Endothelial cell of umbilical vein (primary cell): Measurements from ENCODE around the gene RECQL5. TPM values are rescaled to one million over a fixed set of nuclear protein-coding genes. Genes with fewer than 3 reads are reported as not detected.

ENCODE experiments used
- BruUV-seq: library from RNA; stranded (reverse); fragments of 400-500 nt; replicated peaks from 2 replicates; lab custom pipeline; 2021; lab: Mats Ljungman, UMichigan
- CTCF ChIA-PET: fragments of 300-600, 350-600 bp; sonication (Branson Sonifier 250); formaldehyde crosslinking; loops from one replicate; lab custom pipeline; 2021; ENCODE audit warnings: antibody characterized with exemption, inconsistent platforms; lab: Charles Lee
- POLR2A ChIA-PET: fragments of 300-600, 350-600 bp; sonication (Branson Sonifier 250); formaldehyde crosslinking; loops from one replicate; lab custom pipeline; 2021; ENCODE audit warnings: antibody characterized with exemption, inconsistent platforms; lab: Charles Lee
- DNase-seq: peaks from one replicate; pipeline ENCODE4 v3.0.0-alpha.2; 2011; ENCODE audit warnings: low read depth, low spot score
- FAIRE-seq: peaks from 2 replicates; lab custom pipeline; 2011; peaks lifted over from hg19 to GRCh38; lab: Jason Lieb, UNC
- H2AFZ ChIP-seq: 2 replicates; pipeline ENCODE4 v1.6.0; 2012; ENCODE audit warnings: low read depth, low read length, control low read depth, inconsistent platforms
- H3K27ac ChIP-seq: 2 replicates; pipeline ENCODE4 v1.5.1; 2011; ENCODE audit warnings: low read depth, mild to moderate bottlenecking, control low read depth, low read length, moderate library complexity; ENCODE audit not compliant: insufficient read depth
- H3K27me3 ChIP-seq, 2 experiments: 2 replicates each; pipeline versions ENCODE4 v1.6.0 to v1.6.1; 2011; ENCODE audit warnings: low read length in 2 of 2, mixed read lengths in 1 of 2; ENCODE audit not compliant: control insufficient read depth in 2 of 2, insufficient read depth in 2 of 2
- H3K36me3 ChIP-seq, 2 experiments: 2 replicates in 1 of 2; 3 replicates in 1 of 2; pipeline ENCODE4 v1.5.1; 2011; ENCODE audit warnings: low read length in 2 of 2, mild to moderate bottlenecking in 1 of 2, moderate library complexity in 1 of 2; ENCODE audit not compliant: control insufficient read depth in 2 of 2, insufficient read depth in 2 of 2; ENCODE audit errors: extremely low read depth in 1 of 2
- H3K4me1 ChIP-seq: 3 replicates; pipeline ENCODE4 v1.5.1; 2011; ENCODE audit warnings: mild to moderate bottlenecking, low read length; ENCODE audit not compliant: control insufficient read depth, insufficient read depth; ENCODE audit errors: extremely low read depth
- H3K4me2 ChIP-seq: 2 replicates; pipeline ENCODE4 v1.6.1; 2011; ENCODE audit warnings: low read length, control low read depth, mixed read lengths; ENCODE audit not compliant: insufficient read depth
- H3K4me3 ChIP-seq, 3 experiments: fragments of 200-600 bp in 1 of 3; sonication (generic), shearing (Covaris generic) in 1 of 3; replicated peaks in 1 of 3; 2 replicates each; pipeline ENCODE4 v1.5.1; 2011 to 2016; ENCODE audit warnings: control low read depth in 3 of 3, low read length in 3 of 3, mild to moderate bottlenecking in 2 of 3, inconsistent platforms in 1 of 3, low read depth in 1 of 3, moderate library complexity in 1 of 3; ENCODE audit not compliant: insufficient read depth in 1 of 3
- H3K79me2 ChIP-seq: 2 replicates; pipeline ENCODE4 v1.6.0; 2012; ENCODE audit warnings: low read length, inconsistent platforms; ENCODE audit not compliant: control insufficient read depth, insufficient read depth
- H3K9ac ChIP-seq: replicated peaks from 2 replicates; pipeline ENCODE3; 2011; ENCODE audit warnings: low read length, control low read depth; ENCODE audit not compliant: insufficient read depth; ENCODE audit errors: extremely low read depth
- H3K9me1 ChIP-seq: replicated peaks from 3 replicates; pipeline ENCODE4 v1.6.0; 2011; ENCODE audit warnings: mild to moderate bottlenecking, low read length; ENCODE audit not compliant: control insufficient read depth, insufficient read depth; ENCODE audit errors: extremely low read depth
- H3K9me3 ChIP-seq: replicated peaks from 2 replicates; pipeline ENCODE4 v1.5.1; 2012; ENCODE audit warnings: low read length, inconsistent platforms; ENCODE audit not compliant: control insufficient read depth, insufficient read depth
- H4K20me1 ChIP-seq: replicated peaks from 2 replicates; pipeline ENCODE3; 2011; ENCODE audit warnings: mild to moderate bottlenecking, low read length; ENCODE audit not compliant: control insufficient read depth, insufficient read depth; ENCODE audit errors: extremely low read depth
- EZH2 ChIP-seq: IDR thresholded peaks from 2 replicates; pipeline ENCODE4 v1.6.1; 2012; ENCODE audit warnings: borderline replicate concordance, low read depth, mild to moderate bottlenecking, moderate library complexity, low read length, inconsistent platforms; ENCODE audit not compliant: severe bottlenecking
- FOS ChIP-seq: IDR thresholded peaks from 2 replicates; pipeline ENCODE4 v1.6.1; 2011; ENCODE audit warnings: mild to moderate bottlenecking, low read length, moderate library complexity, borderline replicate concordance; ENCODE audit not compliant: insufficient read depth
- GATA2 ChIP-seq: IDR thresholded peaks from 2 replicates; pipeline ENCODE4 v1.7.0; 2011; ENCODE audit warnings: low read depth, mild to moderate bottlenecking, moderate library complexity, mixed read lengths, low read length; ENCODE audit not compliant: insufficient read length, insufficient read depth
- JUN ChIP-seq: IDR thresholded peaks from 2 replicates; pipeline ENCODE4 v1.6.1; 2011; ENCODE audit warnings: borderline replicate concordance, low read depth; ENCODE audit not compliant: insufficient read length, insufficient read depth
- MYC ChIP-seq: IDR thresholded peaks from one replicate; pipeline ENCODE4 v1.6.1; 2011; ENCODE audit warnings: mild to moderate bottlenecking, low read depth, low read length
- POLR2A ChIP-seq: IDR thresholded peaks from 2 replicates; pipeline ENCODE4 v1.6.1; 2012; ENCODE audit warnings: low read depth, mild to moderate bottlenecking, control low read depth, low read length
- POLR2AphosphoS5 ChIP-seq: IDR thresholded peaks from 2 replicates; pipeline ENCODE4 v1.6.1; 2012; ENCODE audit warnings: low read depth, mild to moderate bottlenecking, control low read depth, low read length, moderate library complexity; ENCODE audit not compliant: insufficient read depth
- dilution Hi-C: fragments of 300-500 bp; cut with MboI; formaldehyde crosslinking; loops from one replicate; pipeline ENCODE4 v1.15.0; 2019; ENCODE audit warnings: low sequenced_read_pairs; ENCODE audit not compliant: extremely low pct_ligation_motif_present
- intact Hi-C: fragments of 100-400 bp; cut with micrococcal nuclease; formaldehyde crosslinking; loops from one replicate; pipeline ENCODE4 v1.10.0; 2022
- polyA plus RNA-seq, 4 experiments: library from polyadenylated mRNA; depleted of rRNA in 3 of 4; stranded (reverse) in 3 of 4; unstranded in 1 of 4; fragments of >200 nt; gene quantifications; 2 replicates each; pipeline versions ENCODE4 v1.2.1 to v1.2.3, GENCODE V29; 2011 to 2012; ENCODE audit warnings: missing spikeins in 1 of 4
- total RNA-seq: library from RNA; stranded (reverse); gene quantifications from 2 replicates; pipeline ENCODE4 v1.2.3, GENCODE V29; 2021
- TF ChIP-seq, protein P1 (sequence below): IDR thresholded peaks from 2 replicates; pipeline ENCODE4 v1.6.1; 2011; ENCODE audit not compliant: insufficient read depth, insufficient read length
- TF ChIP-seq, protein P2 (sequence below), 2 donors: IDR thresholded peaks; 1 replicate in 1 of 2; 2 replicates in 1 of 2; pipeline ENCODE4 v1.5.1; 2011; ENCODE audit warnings: low read length in 2 of 2, mild to moderate bottlenecking in 2 of 2, moderate library complexity in 2 of 2, control low read depth in 1 of 2, inconsistent platforms in 1 of 2, low read depth in 1 of 2; ENCODE audit not compliant: insufficient read depth in 1 of 2; ENCODE audit errors: extremely low read depth in 1 of 2

RECQL5 gene
- total and polyA plus RNA-seq, 2 donors (not counting 3 experiments of a cell fraction or from before 2014, with no cell fraction given), result 21.3 to 30.7 TPM

DNA sequence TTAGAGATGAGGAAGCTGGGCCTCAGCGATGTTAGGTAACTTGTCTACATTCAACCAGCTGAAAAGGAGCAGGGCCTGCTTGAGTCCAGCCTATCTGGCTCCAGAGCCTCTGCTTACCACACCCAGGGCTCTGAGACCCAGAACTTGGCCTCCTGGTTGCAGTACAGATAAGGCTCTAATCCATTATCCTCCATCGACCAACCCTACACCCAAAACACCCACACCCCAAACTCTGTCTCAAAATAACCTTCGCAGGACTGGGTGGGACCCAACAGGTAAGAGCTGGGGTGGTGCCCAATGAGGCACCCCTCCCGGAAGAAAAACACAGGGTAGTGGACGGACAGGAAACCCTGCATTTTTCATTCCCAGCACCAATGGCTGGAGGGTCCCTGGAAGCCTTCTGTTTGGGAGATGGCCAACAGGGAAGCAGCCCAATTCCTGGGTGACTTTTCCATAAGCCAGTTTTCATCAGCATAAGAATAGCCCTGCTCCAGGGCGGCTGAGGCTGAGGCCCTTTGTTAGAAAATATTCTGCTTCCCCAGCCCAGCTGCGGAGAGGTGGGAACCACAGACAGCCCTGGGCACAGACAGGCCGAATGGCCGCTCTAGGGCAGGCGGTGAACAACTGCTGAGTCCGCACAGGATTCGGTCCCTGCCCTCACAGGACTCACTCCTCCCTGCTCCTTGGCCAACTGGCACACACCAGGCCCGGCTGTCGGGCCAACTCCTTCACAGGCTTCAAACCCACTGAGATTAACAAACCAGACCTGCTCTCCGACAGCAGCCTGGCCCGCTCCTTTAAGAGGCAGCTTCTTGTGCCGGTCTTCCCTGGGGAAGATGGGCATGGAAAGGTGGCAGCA lies 23.9 kb downstream of the RECQL5 start:
- POLR2A ChIA-PET, result interaction anchor here (1.2 kb wide), 1 partner anchor 10 kb away, joined by 3 read pairs; the partner anchor contains the start of gene SMIM5
- intact Hi-C loops (no loop called here), dilution Hi-C loops (no loop called here)
- Histone ChIP-seq H3K4me1 (peaks cover 16% of the 10 kb centered on the region), H3K9ac (no peak overlapping the region), H3K36me3 (peaks cover 0 to 3% of the 10 kb centered on the region in 2 experiments), H4K20me1 (no peaks in the 10 kb centered on the region), H3K9me1 (no peaks in the 10 kb centered on the region), H3K4me2 (no peak overlapping the region), H3K9me3 (no peaks in the 10 kb centered on the region), H3K27me3 (no peaks in the 10 kb centered on the region), H2AFZ (no peak overlapping the region), H3K4me3 (no peak overlapping the region), H3K79me2 (no peaks in the 10 kb centered on the region), H3K27ac (no peak overlapping the region)
- FAIRE-seq (no peak), DNase-seq (no peak)
- CTCF ChIA-PET, result interaction anchor here (1.5 to 19.2 kb wide), 4 partner anchors 8 to 106 kb away, joined by 3 to 446 read pairs (median 15); partner anchors contain the start of gene SMIM5
- TF ChIP-seq, protein P1, sequence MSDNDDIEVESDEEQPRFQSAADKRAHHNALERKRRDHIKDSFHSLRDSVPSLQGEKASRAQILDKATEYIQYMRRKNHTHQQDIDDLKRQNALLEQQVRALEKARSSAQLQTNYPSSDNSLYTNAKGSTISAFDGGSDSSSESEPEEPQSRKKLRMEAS, result no peak
- TF ChIP-seq POLR2AphosphoS5 (no peak), EZH2 (no peak), POLR2A (no peak), MYC (no peak), FOS (no peak), JUN (no peak), GATA2 (no peak)
- TF ChIP-seq, protein P2, sequence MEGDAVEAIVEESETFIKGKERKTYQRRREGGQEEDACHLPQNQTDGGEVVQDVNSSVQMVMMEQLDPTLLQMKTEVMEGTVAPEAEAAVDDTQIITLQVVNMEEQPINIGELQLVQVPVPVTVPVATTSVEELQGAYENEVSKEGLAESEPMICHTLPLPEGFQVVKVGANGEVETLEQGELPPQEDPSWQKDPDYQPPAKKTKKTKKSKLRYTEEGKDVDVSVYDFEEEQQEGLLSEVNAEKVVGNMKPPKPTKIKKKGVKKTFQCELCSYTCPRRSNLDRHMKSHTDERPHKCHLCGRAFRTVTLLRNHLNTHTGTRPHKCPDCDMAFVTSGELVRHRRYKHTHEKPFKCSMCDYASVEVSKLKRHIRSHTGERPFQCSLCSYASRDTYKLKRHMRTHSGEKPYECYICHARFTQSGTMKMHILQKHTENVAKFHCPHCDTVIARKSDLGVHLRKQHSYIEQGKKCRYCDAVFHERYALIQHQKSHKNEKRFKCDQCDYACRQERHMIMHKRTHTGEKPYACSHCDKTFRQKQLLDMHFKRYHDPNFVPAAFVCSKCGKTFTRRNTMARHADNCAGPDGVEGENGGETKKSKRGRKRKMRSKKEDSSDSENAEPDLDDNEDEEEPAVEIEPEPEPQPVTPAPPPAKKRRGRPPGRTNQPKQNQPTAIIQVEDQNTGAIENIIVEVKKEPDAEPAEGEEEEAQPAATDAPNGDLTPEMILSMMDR (IDR thresholded peaks at IDR 0.05; ENCODE audit: extremely low read depth in 1 of 2, insufficient read depth in 1 of 2, low read depth in 1 of 2, low read length in 2 of 2), result no peak
- no TSS peak for BruUV-seq
